Skeletal muscle cell (primary cell): ENCODE results near the gene SH3PXD2A.
"Not testable (repeated sequence)": the region's sequence is repeated elsewhere in the genome, so short reads cannot be mapped to it uniquely, and the experiment has no call there.

Experiments
- DNase-seq: peaks from one replicate; pipeline ENCODE4 v3.0.0-alpha.2; 2010; ENCODE audit warnings: low read depth
- H3K4me3 ChIP-seq: 2 replicates; pipeline ENCODE4 v1.5.1; 2011; ENCODE audit warnings: low read depth, mild to moderate bottlenecking, control low read depth, low read length, moderate library complexity

SH3PXD2A gene

DNA sequence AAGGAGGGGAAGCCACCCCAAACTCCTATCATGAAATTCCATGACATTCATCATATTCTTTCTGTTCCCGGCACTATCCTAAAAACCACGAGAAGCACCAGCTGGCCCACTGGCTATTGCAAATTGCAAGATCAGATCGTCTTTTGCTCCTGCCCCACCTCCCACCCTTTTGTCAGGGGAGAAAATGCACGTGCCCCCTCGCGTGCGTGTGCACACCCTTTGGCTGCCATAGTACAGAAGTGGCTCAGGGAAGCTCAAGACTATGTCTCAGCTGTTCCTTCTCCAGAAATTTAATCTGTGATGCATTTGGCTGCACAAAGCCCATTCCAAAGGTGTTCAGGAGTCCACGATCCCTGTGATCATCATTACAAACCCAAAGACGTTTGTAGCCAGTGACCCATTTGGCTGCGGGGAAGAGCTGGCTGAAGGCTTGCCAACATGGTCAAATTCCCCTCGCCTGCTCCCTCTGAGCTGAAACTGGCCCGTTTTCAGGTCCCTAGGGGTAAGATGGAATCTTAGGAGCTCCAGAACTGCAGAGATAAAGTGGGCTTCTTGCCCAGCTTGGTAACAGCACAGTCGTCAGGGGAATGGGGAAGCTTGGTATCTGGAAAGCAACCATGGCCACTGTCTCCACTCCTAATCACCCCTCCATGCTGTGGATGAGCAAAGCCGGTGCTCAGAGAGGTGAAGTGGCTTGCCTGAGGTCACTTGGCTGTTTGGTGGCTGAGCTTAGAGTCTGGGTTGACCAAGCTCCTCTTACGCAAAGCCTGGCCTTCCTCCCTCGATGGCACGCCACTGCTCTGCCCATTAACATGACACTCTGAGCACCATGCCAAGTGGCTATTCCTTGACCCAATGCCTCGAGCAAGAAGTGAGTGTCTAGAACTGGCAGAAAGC, 206.5 kb downstream of the SH3PXD2A start:
- no peak overlapping the region for H3K4me3 ChIP-seq
- DNase-seq = no peak

DNA sequence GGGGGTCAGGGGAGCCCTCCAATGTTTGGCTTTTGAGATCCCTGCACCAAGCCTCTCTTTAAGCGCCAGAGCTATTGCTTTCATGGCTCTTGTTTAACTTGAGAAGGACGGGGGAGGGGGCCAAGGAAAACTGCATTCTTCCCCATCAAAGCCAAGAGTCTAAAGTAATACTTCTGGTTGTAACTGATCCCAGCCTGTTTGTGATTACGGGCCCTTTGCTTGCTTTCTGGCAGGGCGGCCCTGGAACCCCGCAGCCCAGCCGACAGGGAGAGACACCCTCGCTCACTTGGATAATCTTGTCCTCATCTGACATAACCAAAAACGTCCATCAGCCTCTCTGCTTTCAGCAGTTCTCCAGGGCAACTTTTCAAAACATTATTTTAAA, 207.1 kb downstream of the SH3PXD2A start:
- no peak for DNase-seq
- no peak overlapping the region for H3K4me3 ChIP-seq

DNA sequence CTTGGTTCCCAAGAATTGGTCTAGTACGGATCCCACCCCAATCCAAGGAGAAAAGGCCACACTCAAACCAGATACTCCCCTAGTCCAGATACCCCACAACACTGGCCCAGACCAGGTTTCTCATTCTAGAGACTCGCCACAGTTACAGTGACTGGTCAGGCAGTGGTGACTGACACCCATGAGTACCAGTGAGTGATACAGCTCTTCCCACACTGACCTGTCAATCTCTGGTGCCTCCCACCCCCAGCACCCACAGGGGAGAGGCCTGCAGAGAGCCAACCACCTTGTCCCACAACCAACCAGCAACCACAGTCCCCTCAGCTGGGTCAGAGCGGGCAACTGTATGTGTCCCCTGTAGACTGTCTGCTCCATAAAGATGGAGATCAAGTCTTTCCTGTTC, 209.1 kb downstream of the SH3PXD2A start:
- no peak for DNase-seq
- H3K4me3 ChIP-seq = no peak overlapping the region

DNA sequence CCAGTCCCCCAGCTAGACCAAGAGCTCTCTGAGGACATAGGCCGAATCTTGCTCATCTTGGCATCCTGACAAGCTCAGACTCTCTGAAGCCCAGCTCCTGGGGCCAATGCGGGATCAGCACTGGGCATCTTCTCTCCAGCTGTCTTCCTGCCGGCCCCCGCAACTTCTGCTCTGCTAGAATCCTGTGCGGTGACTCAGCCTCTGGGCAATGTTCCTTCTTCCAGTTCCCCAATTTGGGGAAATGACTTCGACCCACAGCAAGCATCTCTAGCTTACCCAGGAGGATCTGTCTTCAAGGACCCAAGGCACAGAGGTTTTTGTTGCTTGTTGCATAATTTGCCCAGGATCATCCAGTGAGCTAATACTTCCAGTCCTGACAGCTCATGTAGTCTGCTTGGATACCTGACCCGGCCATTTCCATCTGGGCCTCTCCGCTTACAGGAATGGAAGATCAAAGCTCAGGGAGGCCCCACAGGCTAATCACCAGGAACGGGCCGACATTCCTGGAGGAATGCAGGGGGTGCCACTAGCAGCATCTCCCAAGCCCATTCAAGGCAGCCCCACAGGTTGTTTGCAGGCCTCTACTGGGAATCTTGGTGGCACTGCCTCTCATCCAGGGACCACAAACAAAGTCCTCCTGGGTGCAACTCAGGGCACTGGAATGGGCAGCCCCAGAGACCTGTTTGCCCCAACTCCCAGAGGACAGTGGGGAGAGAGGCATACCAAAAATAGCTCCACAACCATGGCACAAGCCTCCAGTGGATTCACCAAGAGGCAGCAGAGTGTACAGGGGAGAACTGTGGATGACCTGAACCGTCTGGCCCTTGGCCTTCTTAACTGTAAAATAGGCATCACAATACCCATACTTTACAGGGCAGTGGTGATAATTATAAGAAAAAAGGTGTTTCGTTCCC, 210.0 kb downstream of the SH3PXD2A start:
- DNase-seq = peak; percentile 98

DNA sequence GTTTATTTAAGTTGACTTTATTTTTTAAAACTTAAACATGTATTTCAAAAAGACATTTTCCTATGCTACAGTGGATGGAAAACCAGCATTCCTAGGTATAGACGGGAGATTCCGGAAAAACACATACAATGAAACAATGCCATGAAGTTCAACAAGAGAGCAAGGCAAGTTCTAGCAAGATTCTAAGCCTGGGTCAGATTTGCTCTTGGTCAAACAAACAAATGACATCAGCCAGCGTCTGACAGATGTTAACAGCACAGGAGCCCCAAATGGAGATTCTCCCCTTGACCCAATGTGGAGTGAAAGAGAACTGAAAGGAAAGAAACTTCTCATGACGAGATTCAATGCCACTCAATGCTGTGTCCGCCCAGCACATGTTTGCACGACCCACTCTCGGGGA, 212.0 kb downstream of the SH3PXD2A start:
- DNase-seq = no peak
- H3K4me3 ChIP-seq = no peak overlapping the region

More for the DNA sequence above, 210.0 kb downstream of the SH3PXD2A start:
- H3K4me3 ChIP-seq = no peak overlapping the region

DNA sequence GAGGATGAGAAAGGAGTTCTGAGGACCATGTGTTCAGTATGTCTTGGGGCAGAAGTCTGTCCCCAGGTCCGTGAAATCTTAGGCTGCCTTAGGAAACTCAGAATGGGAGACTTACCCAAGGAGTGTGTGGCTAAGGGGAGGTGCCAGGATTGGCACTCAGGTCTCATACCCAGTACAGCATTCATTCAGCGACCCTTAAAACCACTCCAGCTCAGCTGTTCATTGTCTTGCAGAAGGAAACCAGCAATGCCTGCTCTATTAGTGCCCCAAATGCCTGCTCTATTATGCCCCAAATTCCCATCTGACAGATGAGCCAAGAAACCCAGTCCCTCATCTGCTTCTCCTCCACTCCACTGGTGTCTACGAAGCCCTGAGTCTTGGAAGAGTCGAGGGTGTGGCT, 214.1 kb downstream of the SH3PXD2A start:
- DNase-seq = no peak
- H3K4me3 ChIP-seq = no peak overlapping the region

DNA sequence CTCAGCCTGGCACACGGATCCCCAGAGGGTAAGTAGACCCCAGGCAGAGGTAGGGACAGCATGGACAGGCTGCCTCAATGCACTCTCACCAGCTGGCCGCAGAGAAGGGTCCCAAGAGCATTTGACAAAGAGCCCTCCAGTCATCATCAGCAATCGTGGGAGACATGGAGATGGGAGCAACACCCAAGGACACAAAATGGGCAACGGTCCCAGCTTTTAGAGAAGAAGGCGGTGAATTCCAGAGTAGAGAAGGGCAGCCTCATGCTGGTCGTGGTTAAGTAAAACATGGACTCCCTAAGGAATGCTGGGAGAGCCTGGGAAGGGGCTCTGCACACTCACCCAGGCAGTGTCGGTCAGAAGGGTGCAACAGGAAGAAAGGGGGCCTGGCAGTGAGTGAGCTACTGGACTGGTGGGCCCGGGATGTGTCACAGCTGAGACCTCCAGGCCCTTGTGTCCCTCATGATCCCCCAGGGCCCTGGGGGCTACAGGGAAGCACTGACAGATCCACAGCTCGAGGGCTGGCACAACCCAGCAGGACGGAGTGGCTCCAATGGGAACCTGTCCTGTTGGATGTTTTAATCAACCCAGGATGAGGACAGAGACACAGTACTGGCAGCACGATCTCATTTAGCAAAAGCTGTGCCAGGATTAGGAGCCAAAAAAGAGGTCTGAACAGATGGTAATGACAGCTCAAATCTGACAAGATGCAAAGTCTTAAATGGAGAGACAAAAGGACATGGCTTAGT, 214.8 kb downstream of the SH3PXD2A start:
- no peak for DNase-seq
- no peak overlapping the region for H3K4me3 ChIP-seq

DNA sequence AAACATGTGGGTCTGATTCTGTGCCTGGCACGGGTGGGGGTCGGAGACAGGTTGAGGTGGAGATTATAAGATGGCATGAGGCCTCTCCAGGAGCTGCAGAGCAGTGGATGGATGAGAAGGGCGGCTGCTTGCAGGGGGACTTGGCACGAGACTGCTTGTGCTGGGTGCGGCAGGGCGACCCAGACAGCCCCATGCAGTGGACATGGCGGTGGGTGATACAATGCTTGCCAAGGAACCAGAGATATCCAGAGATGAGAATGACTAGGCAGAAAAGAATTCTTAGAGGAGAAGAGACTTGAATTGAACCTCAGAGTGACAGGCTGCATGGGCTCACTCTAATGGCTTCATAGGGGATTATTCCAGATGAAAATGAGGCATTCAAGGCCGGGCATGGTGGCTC, 216.4 kb downstream of the SH3PXD2A start:
- no peak overlapping the region for H3K4me3 ChIP-seq
- no peak for DNase-seq

DNA sequence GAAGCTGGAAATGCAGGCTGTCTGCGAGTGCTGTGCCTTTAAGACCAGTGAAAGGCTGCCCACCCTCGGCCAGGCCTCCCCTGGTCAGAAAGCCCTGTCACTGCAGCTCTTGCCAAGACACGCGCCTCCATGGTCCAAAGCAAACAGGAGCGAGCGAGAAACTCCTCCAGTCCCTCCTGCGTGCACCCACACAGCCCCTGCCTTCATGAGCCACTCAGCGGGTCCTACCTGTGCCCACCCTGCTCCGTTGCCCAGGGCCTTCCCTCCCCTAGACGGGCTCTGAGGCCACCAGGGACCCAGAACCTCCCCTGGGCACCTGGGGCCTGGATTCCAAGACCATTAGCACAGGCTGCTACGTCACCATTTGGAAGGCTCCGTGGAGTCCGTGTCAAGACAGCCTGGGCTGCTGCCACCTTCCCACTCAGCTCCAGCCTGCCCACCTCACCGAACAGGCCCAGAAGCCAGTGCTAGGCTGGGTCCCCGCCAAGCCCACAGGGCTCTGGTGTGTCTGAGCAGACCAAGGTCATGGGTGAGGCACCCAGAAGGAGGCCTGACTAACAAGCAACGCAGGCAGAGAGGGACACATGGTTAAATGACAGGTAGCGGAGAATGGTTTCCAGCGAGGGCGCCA, 217.3 kb downstream of the SH3PXD2A start:
- H3K4me3 ChIP-seq = no peak overlapping the region

DNA sequence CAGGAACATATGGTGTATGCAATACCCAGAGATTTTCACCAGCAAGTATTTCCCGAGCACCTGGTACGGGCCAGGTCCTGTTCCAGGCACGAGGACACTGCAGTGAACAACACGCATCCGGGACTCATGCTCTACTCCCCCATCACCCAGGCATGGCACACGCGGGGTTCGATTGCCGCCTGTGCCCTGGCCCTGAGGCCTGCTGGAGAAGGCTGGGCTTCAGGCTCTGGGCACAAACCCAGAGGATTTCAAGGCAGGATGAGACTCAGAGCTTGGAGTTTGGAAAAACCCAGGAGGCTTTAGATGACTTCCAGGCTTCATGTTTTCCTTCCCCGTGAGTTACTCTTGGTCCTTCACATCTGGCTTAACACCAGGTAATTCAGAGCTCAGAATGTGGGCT, 218.4 kb downstream of the SH3PXD2A start:
- H3K4me3 ChIP-seq = no peak overlapping the region
- DNase-seq = no peak

More for the DNA sequence above, 217.3 kb downstream of the SH3PXD2A start:
- DNase-seq = peak; percentile 72

DNA sequence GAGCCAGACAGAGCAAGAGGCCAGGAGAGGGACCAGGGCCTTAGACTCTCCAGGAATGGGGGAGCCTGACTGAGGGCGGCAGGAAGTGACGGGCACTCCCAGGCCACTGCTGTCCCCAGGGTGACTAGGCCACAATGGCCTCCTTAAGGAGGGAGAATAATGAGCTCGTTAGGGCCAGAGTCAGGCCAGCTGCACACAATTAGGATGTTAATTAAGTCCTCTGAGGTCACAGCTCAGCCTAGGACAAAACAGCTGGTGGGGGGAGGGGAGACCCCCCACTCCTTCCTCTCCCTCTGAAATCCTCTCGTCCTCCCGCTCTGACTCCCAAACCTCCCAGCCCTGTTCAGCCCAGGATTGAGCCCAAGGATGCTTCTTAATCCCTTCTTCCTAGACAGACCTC, 218.9 kb downstream of the SH3PXD2A start:
- no peak overlapping the region for H3K4me3 ChIP-seq
- DNase-seq = no peak

DNA sequence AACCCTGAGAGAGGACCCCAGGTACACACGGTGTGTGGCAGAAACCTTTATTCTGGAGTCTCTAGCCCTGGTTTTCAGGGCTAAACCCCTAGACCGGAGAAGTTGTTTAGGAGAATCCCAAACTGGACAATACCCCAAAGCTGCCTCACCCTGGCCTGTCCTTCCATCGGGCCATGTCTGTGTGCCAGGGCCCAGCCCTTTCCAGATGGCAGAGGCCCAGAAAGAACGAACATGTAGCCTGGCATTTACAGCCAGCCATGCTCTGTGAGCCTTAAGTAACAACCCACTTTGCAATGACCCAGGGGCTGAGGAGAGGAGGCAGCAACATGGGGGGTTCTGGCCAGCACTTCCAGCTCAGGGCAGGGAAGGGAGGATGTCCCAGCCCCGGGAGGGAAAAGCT, 219.8 kb downstream of the SH3PXD2A start:
- H3K4me3 ChIP-seq = no peak overlapping the region
- DNase-seq = no peak

DNA sequence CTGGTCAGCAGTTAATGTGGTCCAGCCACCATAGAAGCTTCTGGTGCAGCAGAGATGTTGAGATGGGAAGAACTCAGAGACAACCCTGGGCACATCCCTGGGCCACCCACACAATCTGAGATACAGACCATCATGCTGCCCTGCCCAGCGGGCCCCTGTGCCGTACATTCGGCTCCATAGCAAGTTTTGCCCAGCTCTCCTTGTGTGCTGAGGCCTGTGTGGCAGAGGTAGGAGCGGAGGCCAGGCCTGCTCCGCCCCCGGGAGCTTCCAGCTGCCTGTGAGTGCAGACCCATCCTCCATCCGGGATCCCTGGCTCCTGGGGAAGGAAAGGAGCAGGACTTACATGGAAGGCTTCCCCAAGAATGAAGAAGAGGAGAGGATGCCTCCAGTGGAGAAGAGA, 221.5 kb downstream of the SH3PXD2A start:
- no peak overlapping the region for H3K4me3 ChIP-seq
- no peak for DNase-seq

DNA sequence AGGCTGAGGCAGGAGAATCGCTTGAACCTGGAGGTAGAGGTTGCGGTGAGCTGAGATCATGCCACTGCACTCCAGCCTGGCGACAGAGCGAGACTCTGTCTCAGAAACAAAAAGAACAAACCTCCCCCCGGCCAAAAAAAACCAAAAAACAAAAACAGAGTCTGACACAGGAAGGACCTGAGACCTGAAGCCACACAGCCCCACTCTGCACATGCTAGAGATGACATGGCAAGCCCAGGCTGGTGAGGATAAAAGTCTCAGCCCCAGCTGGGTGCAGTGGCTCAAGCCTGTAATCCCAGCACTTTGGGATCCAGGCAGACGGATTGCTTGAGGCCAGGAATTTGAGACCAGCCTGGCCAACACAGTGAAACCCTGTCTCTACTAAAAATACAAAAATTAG, 222.5 kb downstream of the SH3PXD2A start:
- H3K4me3 ChIP-seq, DNase-seq: not testable (repeated sequence)

DNA sequence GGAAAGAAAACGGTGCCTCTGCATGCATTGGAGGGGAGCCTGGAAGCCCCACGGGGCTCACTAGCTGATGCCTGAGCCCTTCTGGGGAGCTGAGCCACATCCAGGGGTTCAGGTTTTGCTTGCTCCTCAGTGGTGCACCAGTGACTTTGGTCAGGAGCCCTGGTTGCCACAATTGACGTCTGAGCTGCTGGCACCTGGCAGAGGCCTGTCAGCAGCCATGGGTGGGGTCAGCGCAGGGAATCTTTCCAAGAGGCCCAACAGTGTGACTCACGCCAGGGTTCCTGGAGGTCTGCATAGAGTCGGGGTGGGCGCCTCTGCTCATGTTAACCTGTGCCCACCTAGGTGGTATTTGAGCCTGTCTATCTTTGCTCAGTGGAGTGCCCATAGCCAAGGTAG, 223.1 kb downstream of the SH3PXD2A start:
- DNase-seq = no peak
- no peak overlapping the region for H3K4me3 ChIP-seq

DNA sequence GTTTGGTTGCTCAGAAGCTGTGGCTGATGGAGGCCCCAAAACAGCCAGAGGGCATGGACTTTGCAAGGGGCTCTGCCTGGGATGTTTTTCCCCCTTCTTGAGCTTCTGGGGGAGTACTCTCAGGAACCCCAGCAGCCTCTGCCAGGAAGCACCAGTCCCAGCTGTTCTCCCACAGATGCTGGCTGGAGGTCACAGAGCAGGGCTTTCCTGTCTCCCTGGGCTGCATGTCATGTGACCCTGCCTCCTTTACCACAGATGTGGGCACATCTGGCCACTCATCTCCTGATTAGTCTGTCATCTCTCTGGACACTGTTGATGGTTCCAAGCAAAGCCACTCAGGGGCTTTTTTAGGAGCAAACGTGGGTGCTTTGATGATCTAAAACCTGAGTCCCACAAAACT, 225.2 kb downstream of the SH3PXD2A start:
- H3K4me3 ChIP-seq = no peak overlapping the region
- no peak for DNase-seq

DNA sequence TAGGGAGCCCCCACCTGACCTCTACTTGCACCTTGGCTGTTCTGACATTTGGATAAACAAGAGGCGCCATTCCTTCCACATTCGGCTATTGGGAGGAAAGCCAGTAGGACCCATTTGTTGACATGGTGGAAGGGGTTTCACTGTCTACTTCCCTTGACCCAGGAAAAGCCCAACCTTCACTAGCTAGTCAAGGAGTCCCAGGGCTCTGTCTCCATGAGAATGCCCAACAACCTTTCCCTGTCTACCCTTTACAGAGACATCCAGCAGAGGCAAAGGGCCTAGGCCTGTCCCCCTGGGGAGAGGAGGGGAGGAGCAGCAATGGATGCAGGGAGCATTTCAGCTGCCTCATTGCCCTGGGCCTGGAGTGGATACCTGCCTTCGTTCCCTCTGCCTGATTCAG, 225.8 kb downstream of the SH3PXD2A start:
- no peak for DNase-seq
- H3K4me3 ChIP-seq = no peak overlapping the region

DNA sequence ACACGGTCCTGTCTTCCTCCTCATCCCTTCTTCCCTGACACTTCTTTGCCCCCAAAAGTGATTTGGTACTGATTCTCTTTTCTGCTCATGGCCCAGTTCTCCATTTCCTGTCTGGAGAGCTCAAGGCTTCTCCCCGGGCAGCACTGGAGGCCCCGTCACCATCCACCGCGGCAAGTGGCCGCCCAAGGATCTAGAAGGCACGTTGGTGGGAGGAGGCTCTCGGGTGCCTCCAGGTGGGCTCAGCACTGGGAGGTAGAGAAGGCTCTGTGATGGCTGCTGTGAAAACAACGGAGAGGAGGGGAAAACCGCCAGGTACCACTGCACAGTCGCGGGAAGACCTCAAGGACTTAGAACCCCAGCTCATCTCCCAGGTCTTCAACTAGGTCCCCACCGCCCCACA, 227.5 kb downstream of the SH3PXD2A start:
- no peak for DNase-seq
- H3K4me3 ChIP-seq = no peak overlapping the region

DNA sequence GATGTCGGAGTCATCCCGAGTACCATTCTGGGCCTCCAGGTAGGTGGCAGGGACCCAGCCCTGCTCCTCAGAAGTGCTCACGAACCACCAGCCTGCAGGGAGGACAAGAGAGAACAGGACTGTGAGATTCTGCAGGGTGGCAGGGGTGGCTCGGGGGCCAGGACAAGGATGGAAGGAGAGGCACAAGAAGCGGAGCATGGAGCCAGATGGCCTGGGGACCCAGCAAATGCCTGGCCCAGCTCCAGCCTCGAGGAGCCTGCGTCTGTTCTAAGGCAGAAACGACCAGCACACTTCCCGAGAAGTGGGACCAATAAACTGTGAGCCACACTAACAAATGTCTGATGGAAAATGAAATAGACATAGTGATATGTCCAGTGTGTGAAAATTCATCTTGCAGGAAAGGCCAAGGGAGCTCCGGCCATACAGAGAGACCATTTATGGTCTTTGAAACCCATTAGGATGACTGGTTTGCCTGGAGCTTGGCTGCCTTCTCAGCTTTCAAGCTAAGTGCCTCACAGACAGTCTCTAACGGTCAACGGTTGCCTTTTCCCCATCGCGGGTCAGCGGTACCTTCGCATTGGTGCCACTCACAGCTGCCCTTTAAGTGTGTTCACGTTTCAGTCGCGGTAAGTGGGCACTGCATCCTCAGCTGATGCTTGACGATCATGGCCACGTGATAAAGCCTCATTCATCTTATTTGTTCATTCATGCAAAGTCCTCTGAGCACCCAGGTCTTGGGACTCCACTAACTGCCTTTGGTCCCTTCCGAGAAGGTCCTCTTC, 228.1 kb downstream of the SH3PXD2A start:
- H3K4me3 ChIP-seq = no peak overlapping the region
- no peak for DNase-seq
